ENCODE data around the gene LRP1B.

The LRP1B gene

GRCh38 chr2:141557329-141558095 is 573.3 kb downstream of the LRP1B start:
- DNase-seq, result no peak

- DNase-seq, result no peak
These were observed 574.8 kb downstream of the LRP1B start for GRCh38 chr2:141555876-141556470.

- no peak for DNase-seq
These were observed 576.0 kb downstream of the LRP1B start for GRCh38 chr2:141554810-141555209.

- no peak for DNase-seq
These were observed 596.0 kb downstream of the LRP1B start for GRCh38 chr2:141534666-141535362.

- DNase-seq, result no peak
These were observed 601.2 kb downstream of the LRP1B start for GRCh38 chr2:141529659-141530058.

- no peak for DNase-seq
These were observed 601.8 kb downstream of the LRP1B start for GRCh38 chr2:141528990-141529389.

- DNase-seq, result no peak
These were observed 604.1 kb downstream of the LRP1B start for GRCh38 chr2:141526760-141527159.

GRCh38 chr2:141524777-141525176 is 606.0 kb downstream of the LRP1B start:
- DNase-seq, result no peak

GRCh38 chr2:141523199-141523598 is 607.6 kb downstream of the LRP1B start:
- DNase-seq, result no peak

- no peak for DNase-seq
These were observed 608.1 kb downstream of the LRP1B start for GRCh38 chr2:141522702-141523101.

GRCh38 chr2:141522048-141522447 is 608.8 kb downstream of the LRP1B start:
- DNase-seq, result no peak

GRCh38 chr2:141519906-141520305 is 610.9 kb downstream of the LRP1B start:
- no peak for DNase-seq

GRCh38 chr2:141517852-141518421 is 612.9 kb downstream of the LRP1B start:
- no peak for DNase-seq

- no peak for DNase-seq
These were observed 613.5 kb downstream of the LRP1B start for GRCh38 chr2:141517180-141517851.

- no peak for DNase-seq
These were observed 614.9 kb downstream of the LRP1B start for GRCh38 chr2:141515931-141516330.

- no peak for DNase-seq
These were observed 617.0 kb downstream of the LRP1B start for GRCh38 chr2:141513853-141514252.

- no peak for DNase-seq
These were observed 621.8 kb downstream of the LRP1B start for GRCh38 chr2:141508806-141509595.

- DNase-seq, result no peak
These were observed 622.6 kb downstream of the LRP1B start for GRCh38 chr2:141508086-141508752.

- no peak for DNase-seq
These were observed 624.7 kb downstream of the LRP1B start for GRCh38 chr2:141506135-141506534.

GRCh38 chr2:141501752-141502151 is 629.1 kb downstream of the LRP1B start:
- no peak for DNase-seq

GRCh38 chr2:141499123-141499522 is 631.7 kb downstream of the LRP1B start:
- no peak for DNase-seq

GRCh38 chr2:141498561-141498960 is 632.3 kb downstream of the LRP1B start:
- DNase-seq, result no peak

Measured in CD4-positive, alpha-beta T cell treated with Interleukin-6 for 4 hours (primary cell).